Kidney (tissue), 14 donors: ENCODE measurements around the gene CLEC1B. TPM values are rescaled to one million over a fixed set of nuclear protein-coding genes. Genes with fewer than 3 reads are reported as not detected.

Experiments used
- DNase-seq, 5 donors: peaks; one replicate each; pipeline ENCODE4 v3.0.0-alpha.2; 2013 to 2020
- FAIRE-seq: peaks from 2 replicates; lab custom pipeline; 2012; peaks lifted over from hg19 to GRCh38; lab: Jason Lieb, UNC
- H3K27ac ChIP-seq, 2 donors: one replicate each; pipeline ENCODE4 v1.7.0; 2013; ENCODE audit warnings: low read depth in 2 of 2, low read length in 2 of 2, inconsistent platforms in 1 of 2
- H3K27me3 ChIP-seq: one replicate; pipeline ENCODE4 v1.7.1; 2013; ENCODE audit warnings: low read length, inconsistent platforms; ENCODE audit not compliant: control insufficient read depth, insufficient read depth
- H3K36me3 ChIP-seq, 3 donors: one replicate each; pipeline versions ENCODE4 v1.7.0 to v1.7.1; 2013; ENCODE audit warnings: low read length in 3 of 3, control low read depth in 1 of 3, inconsistent platforms in 1 of 3; ENCODE audit not compliant: insufficient read depth in 3 of 3, control insufficient read depth in 2 of 3
- H3K4me1 ChIP-seq, 3 donors: one replicate each; pipeline versions ENCODE4 v1.7.0 to v1.7.1; 2013; ENCODE audit warnings: low read length in 3 of 3, inconsistent platforms in 1 of 3, low read depth in 1 of 3; ENCODE audit not compliant: control insufficient read depth in 2 of 3, insufficient read depth in 2 of 3
- H3K4me3 ChIP-seq, 3 donors: one replicate each; pipeline versions ENCODE4 v1.7.0 to v1.8.1; 2013; ENCODE audit warnings: low read length in 3 of 3, control low read depth in 1 of 3, inconsistent platforms in 1 of 3
- H3K9ac ChIP-seq, 3 donors: one replicate each; pipeline versions ENCODE4 v1.7.0 to v1.7.1; 2013; ENCODE audit warnings: low read length in 3 of 3, control low read depth in 1 of 3, inconsistent platforms in 1 of 3
- H3K9me3 ChIP-seq, 3 donors: one replicate each; pipeline versions ENCODE4 v1.7.0 to v1.7.1; 2013; ENCODE audit warnings: low read length in 3 of 3, control low read depth in 1 of 3, inconsistent platforms in 1 of 3; ENCODE audit not compliant: control insufficient read depth in 2 of 3, insufficient read depth in 1 of 3
- CTCF ChIP-seq: IDR thresholded peaks from 3 replicates; pipeline ENCODE4 v1.5.1; 2012; ENCODE audit warnings: mild to moderate bottlenecking, moderate library complexity, borderline replicate concordance; ENCODE audit not compliant: insufficient read depth; ENCODE audit errors: extremely low read depth
- intact Hi-C: fragments of 100-400 bp; cut with DNase I; formaldehyde crosslinking; loops from one replicate; pipeline ENCODE4 v1.11.1; 2022
- polyA plus RNA-seq: library from polyadenylated mRNA; stranded (reverse); fragments of 350-450 nt; fragmentation: Illumina TruSeq; extraction: RNeasy Lipid Tissue Mini Kit (QIAGEN cat#74804); gene quantifications from one replicate; pipeline ENCODE4 v1.2.3, GENCODE V29; 2014; ENCODE audit warnings: low read depth, low replicate concordance; ENCODE audit not compliant: insufficient read depth
- total RNA-seq: library from RNA; stranded (reverse); fragmentation: NEBNext Ultra II Directional; extraction: Animal tissue kit (Norgen Biotek cat#: 25700); gene quantifications from one replicate; pipeline ENCODE4 v1.2.1, GENCODE V29; 2021
- donor health status: control.
- donor health status: control.
- donor health status: control.
- donor health status: control.
- donor health status: control.
- donor health status: DM: yes; HTN: yes; CAD: no.
- donor health status: Normal renal cell carcinoma (clear cell type).

CLEC1B gene
- total and polyA plus RNA-seq, 2 donors from 2014 or later, result not detected

GRCh38 chr12:10025236-10025635, 26.3 kb upstream of the CLEC1B start:
- Histone ChIP-seq H3K9me3 (no peaks in the 10 kb centered on the region), H3K27ac (no peak overlapping the region), H3K27me3 (no peaks in the 10 kb centered on the region), H3K9ac (no peak overlapping the region), H3K4me1 (no peaks in the 10 kb centered on the region), H3K36me3 (no peaks in the 10 kb centered on the region), H3K4me3 (no peak overlapping the region)
- FAIRE-seq (no peak), DNase-seq (no peak)
- no peak for TF ChIP-seq CTCF
- intact Hi-C loops, result no loop called here

- DNase-seq, result no peak
- Histone ChIP-seq H3K27me3 (no peaks in the 10 kb centered on the region), H3K9me3 (no peaks in the 10 kb centered on the region), H3K9ac (no peak overlapping the region), H3K36me3 (no peaks in the 10 kb centered on the region), H3K27ac (no peak overlapping the region), H3K4me1 (no peaks in the 10 kb centered on the region), H3K4me3 (no peak overlapping the region)
- no peak for FAIRE-seq
- intact Hi-C loops, result no loop called here
- no peak for TF ChIP-seq CTCF
Measured at GRCh38 chr12:10021342-10021741, 22.4 kb upstream of the CLEC1B start.

- FAIRE-seq, result no peak
Measured at GRCh38 chr12:10018386-10018785, 19.5 kb upstream of the CLEC1B start.

More at GRCh38 chr12:10018386-10018785, 19.5 kb upstream of the CLEC1B start:
- Histone ChIP-seq H3K36me3 (no peaks in the 10 kb centered on the region), H3K9me3 (no peaks in the 10 kb centered on the region), H3K27ac (no peak overlapping the region), H3K27me3 (no peaks in the 10 kb centered on the region), H3K4me3 (no peak overlapping the region), H3K9ac (no peak overlapping the region), H3K4me1 (no peaks in the 10 kb centered on the region)
- DNase-seq, result no peak
- no peak for TF ChIP-seq CTCF
- intact Hi-C loops, result no loop called here
